GM12878 (cell line): ENCODE measurements around the gene IGF2BP2. TPM values are rescaled to one million over a fixed set of nuclear protein-coding genes. Genes with fewer than 3 reads are reported as not detected.

Source experiments
- ATAC-seq: fragments of 200-7000 bp; cut with Tn5 transposase; 3 replicates; pipeline ENCODE4 v1.9.1; 2020; ENCODE audit warnings: mild to moderate bottlenecking, moderate library complexity
- BruUV-seq: library from RNA; stranded (reverse); fragments of 400-500 nt; replicated peaks from 2 replicates; lab custom pipeline; 2021; lab: Mats Ljungman, UMichigan
- CTCF ChIA-PET: fragments of 300-600 bp; sonication (Branson Sonifier 250); formaldehyde crosslinking; extraction: SDS; loops from one replicate; lab custom pipeline; 2021; ENCODE audit warnings: inconsistent platforms; lab: Yijun Ruan, JAX
- POLR2A ChIA-PET: fragments of 350-600 bp; formaldehyde crosslinking; extraction: SDS; loops from one replicate; lab custom pipeline; 2021; ENCODE audit warnings: inconsistent platforms; lab: Charles Lee
- RAD21 ChIA-PET: fragments of 300-600 bp; sonication (Branson Sonifier 250); formaldehyde crosslinking; loops from one replicate; lab custom pipeline; 2023; ENCODE audit warnings: antibody characterized with exemption; ENCODE audit not compliant: unreplicated experiment; lab: Charles Lee
- SMC1A ChIA-PET: fragments of 300-600 bp; sonication (Branson Sonifier 250); formaldehyde crosslinking; loops from one replicate; lab custom pipeline; 2023; ENCODE audit not compliant: unreplicated experiment, uncharacterized antibody; lab: Charles Lee
- DNase-seq: peaks from one replicate; pipeline ENCODE4 v3.0.0-alpha.2; 2011; ENCODE audit warnings: low read depth, low spot score
- FAIRE-seq: peaks from 3 replicates; lab custom pipeline; 2011; peaks lifted over from hg19 to GRCh38; lab: Jason Lieb, UNC
- H2AFZ ChIP-seq: 2 replicates; pipeline ENCODE4 v1.6.0; 2011; ENCODE audit warnings: low read depth, low read length, control low read depth; ENCODE audit not compliant: control insufficient read depth
- H3K27ac ChIP-seq: 2 replicates; pipeline ENCODE4 v1.5.1; 2011; ENCODE audit warnings: control low read depth; ENCODE audit not compliant: control insufficient read depth, insufficient read depth
- H3K27me3 ChIP-seq, 2 experiments: replicated peaks in 1 of 2; 2 replicates each; pipeline versions ENCODE4 v1.6.0 to v1.6.1; 2011; ENCODE audit warnings: low read length in 1 of 2; ENCODE audit not compliant: control insufficient read depth in 2 of 2, insufficient read depth in 2 of 2
- H3K36me3 ChIP-seq, 2 experiments: 2 replicates each; pipeline ENCODE4 v1.5.1; 2011; ENCODE audit warnings: low read length in 1 of 2; ENCODE audit not compliant: control insufficient read depth in 2 of 2, insufficient read depth in 2 of 2
- H3K4me1 ChIP-seq: 2 replicates; pipeline ENCODE4 v1.6.1; 2011; ENCODE audit warnings: mild to moderate bottlenecking, low read length, moderate library complexity, mixed read lengths; ENCODE audit not compliant: control insufficient read depth, insufficient read depth
- H3K4me2 ChIP-seq: 2 replicates; pipeline ENCODE4 v1.6.0; 2011; ENCODE audit warnings: control low read depth; ENCODE audit not compliant: control insufficient read depth, insufficient read depth
- H3K4me3 ChIP-seq: fragments of 200-600 bp; sonication (generic); 2 replicates; pipeline ENCODE4 v1.5.1; 2016
- H3K79me2 ChIP-seq: 2 replicates; pipeline ENCODE4 v1.6.0; 2011; ENCODE audit warnings: low read length; ENCODE audit not compliant: control insufficient read depth, insufficient read depth
- H3K9ac ChIP-seq: 2 replicates; pipeline ENCODE4 v1.8.0; 2011; ENCODE audit warnings: low read length, control low read depth, mixed read lengths; ENCODE audit not compliant: control insufficient read depth, insufficient read depth
- H3K9me3 ChIP-seq: replicated peaks from 3 replicates; pipeline ENCODE4 v1.5.1; 2011; ENCODE audit warnings: mild to moderate bottlenecking, low read length; ENCODE audit not compliant: control insufficient read depth, insufficient read depth
- H4K20me1 ChIP-seq: 2 replicates; pipeline ENCODE4 v1.6.0; 2011; ENCODE audit not compliant: control insufficient read depth, insufficient read depth
- BACH1 ChIP-seq: fragments of 450-650 bp; IDR thresholded peaks from 2 replicates; pipeline ENCODE4 v1.6.1; 2017; ENCODE audit warnings: mild to moderate bottlenecking, borderline replicate concordance
- BHLHE40 ChIP-seq, 2 experiments: fragments of 450-650 bp in 1 of 2; IDR thresholded peaks; 2 replicates each; pipeline ENCODE4 v1.6.1; 2011 to 2017; ENCODE audit warnings: low read depth in 2 of 2, borderline replicate concordance in 1 of 2, improper control_type of control experiment in 1 of 2, low read length in 1 of 2, mild to moderate bottlenecking in 1 of 2
- CBFB ChIP-seq: IDR thresholded peaks from 2 replicates; pipeline ENCODE4 v1.6.1; 2016; ENCODE audit warnings: antibody characterized with exemption, low read depth
- RUNX3 ChIP-seq: IDR thresholded peaks from 2 replicates; pipeline ENCODE4 v1.6.1; 2012; ENCODE audit warnings: low read length, inconsistent platforms
- WGBS: methylation state at CpG from one replicate; pipeline ENCODE4 v1.1.6; 2016; ENCODE audit warnings: low lambda C conversion rate; ENCODE audit not compliant: insufficient replicate concordance, insufficient coverage; ENCODE audit errors: missing lambda C conversion rate; 5-methylcytosine and 5-hydroxymethylcytosine counted together
- in situ Hi-C: fragments of 300-500 bp; cut with MboI; formaldehyde crosslinking; loops from 9 replicates; pipeline ENCODE4 v1.14.3; 2018; ENCODE audit warnings: mixed read lengths
- intact Hi-C: fragments of 100-400 bp; cut with micrococcal nuclease; formaldehyde crosslinking; loops from one replicate; pipeline ENCODE4 v1.14.2; 2022; ENCODE audit not compliant: unreplicated experiment
- polyA plus RNA-seq, 11 experiments: library from polyadenylated mRNA; depleted of rRNA in 4 of 11; unstranded in 6 of 11; stranded (reverse) in 5 of 11; fragments of >200 nt; fragmentation: Nextera tagmentation in 4 of 11; fragmentation: Illumina TruSeq in 1 of 11; extraction: Ambion mirVana in 4 of 11; extraction: Trizol in 1 of 11; gene quantifications; 1 replicate in 1 of 11; 2 replicates in 10 of 11; pipeline versions ENCODE4 v1.2.1 to v1.2.3, GENCODE V29; 2011 to 2016; ENCODE audit warnings: inconsistent platforms in 2 of 11, missing spikeins in 2 of 11, low read depth in 1 of 11
- total RNA-seq, 4 experiments: library from RNA; depleted of rRNA in 3 of 4; stranded (reverse); fragments of >200 nt in 3 of 4; fragmentation: Illumina TruSeq in 1 of 4; extraction: Trizol in 1 of 4; gene quantifications; 2 replicates each; pipeline versions ENCODE4 v1.2.1 to v1.2.3, GENCODE V29; 2013 to 2021
- TF ChIP-seq, protein P1 (sequence below): fragments of 450-650 bp; IDR thresholded peaks from 2 replicates; pipeline ENCODE4 v1.6.1; 2017; ENCODE audit warnings: mild to moderate bottlenecking, moderate library complexity

The IGF2BP2 gene
- total and polyA plus RNA-seq, 10 of the 15 experiments (the other 5 are each of a cell fraction or from before 2014, with no cell fraction given): 0.25 to 0.72 TPM; not detected in 8

DNA sequence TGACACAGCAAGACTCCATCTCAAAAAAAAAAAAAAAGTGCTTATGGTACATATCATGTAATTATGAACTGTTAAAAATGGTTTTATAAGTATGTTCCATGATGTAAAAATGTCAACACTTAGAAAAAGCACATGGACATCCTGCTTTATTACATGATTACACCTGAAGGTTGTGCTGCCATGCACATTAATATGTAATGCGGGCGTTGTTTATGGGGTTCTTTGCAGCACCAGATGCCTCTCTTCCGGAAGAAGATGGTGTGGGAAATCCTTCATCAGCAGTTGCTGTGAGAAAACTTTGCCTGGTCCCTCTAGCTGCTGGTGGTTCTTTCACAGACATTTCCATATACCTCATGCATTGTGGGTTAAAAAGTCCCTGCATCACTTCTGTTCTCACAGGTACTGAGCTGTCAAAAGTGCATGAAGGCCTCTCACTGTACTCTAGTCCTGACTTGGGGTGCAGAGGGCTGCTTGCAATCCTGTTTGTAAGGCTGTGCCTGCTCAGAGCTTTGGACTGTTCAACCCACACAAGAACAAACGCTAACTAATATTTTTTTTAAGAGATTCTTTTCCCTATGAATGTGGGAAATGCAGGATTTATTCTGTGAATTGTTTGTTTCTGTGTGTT lies 195.2 kb downstream of the IGF2BP2 start:
- DNase-seq: peak; percentile 24
- TF ChIP-seq CBFB: 0 out of 2 replicates have a peak, but pooled peaks have one; percentile 24
- no peak for TF ChIP-seq BACH1
- TF ChIP-seq, protein P1, sequence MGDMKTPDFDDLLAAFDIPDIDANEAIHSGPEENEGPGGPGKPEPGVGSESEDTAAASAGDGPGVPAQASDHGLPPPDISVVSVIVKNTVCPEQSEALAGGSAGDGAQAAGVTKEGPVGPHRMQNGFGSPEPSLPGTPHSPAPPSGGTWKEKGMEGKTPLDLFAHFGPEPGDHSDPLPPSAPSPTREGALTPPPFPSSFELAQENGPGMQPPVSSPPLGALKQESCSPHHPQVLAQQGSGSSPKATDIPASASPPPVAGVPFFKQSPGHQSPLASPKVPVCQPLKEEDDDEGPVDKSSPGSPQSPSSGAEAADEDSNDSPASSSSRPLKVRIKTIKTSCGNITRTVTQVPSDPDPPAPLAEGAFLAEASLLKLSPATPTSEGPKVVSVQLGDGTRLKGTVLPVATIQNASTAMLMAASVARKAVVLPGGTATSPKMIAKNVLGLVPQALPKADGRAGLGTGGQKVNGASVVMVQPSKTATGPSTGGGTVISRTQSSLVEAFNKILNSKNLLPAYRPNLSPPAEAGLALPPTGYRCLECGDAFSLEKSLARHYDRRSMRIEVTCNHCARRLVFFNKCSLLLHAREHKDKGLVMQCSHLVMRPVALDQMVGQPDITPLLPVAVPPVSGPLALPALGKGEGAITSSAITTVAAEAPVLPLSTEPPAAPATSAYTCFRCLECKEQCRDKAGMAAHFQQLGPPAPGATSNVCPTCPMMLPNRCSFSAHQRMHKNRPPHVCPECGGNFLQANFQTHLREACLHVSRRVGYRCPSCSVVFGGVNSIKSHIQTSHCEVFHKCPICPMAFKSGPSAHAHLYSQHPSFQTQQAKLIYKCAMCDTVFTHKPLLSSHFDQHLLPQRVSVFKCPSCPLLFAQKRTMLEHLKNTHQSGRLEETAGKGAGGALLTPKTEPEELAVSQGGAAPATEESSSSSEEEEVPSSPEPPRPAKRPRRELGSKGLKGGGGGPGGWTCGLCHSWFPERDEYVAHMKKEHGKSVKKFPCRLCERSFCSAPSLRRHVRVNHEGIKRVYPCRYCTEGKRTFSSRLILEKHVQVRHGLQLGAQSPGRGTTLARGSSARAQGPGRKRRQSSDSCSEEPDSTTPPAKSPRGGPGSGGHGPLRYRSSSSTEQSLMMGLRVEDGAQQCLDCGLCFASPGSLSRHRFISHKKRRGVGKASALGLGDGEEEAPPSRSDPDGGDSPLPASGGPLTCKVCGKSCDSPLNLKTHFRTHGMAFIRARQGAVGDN: 0 out of 2 replicates have a peak, but pooled peaks have one; percentile 44
- peak; percentile 59; the same call in 1 of the 2 replicates for TF ChIP-seq RUNX3
- no peak for TF ChIP-seq BHLHE40 (IDR thresholded peaks at IDR 0.05; ENCODE audit: borderline replicate concordance in 1 of 2, low read depth in 2 of 2, low read length in 1 of 2)
- TF ChIP-seq, all 136 proteins: peak for 3
- SMC1A ChIA-PET: interaction anchor here (0.6 to 1.0 kb wide), 2 partner anchors 54 to 906 kb away, joined by 3 to 4 read pairs; no protein-coding TSS in a partner anchor
- H3K79me2 ChIP-seq: no peaks in the 10 kb centered on the region
- intact Hi-C loops: no loop called here
- no peaks in the 10 kb centered on the region for H3K4me1 ChIP-seq
- H3K36me3 ChIP-seq: peaks cover 1 to 24% of the 10 kb centered on the region in 2 experiments; a peak in 3 of 4 replicates
- no TSS peak for BruUV-seq
- POLR2A ChIA-PET: no interaction called here
- no peaks in the 10 kb centered on the region for H3K27me3 ChIP-seq
- FAIRE-seq (peak; percentile 71), ATAC-seq (peak; percentile 61)
- no peak overlapping the region for H3K4me2 ChIP-seq
- H2AFZ ChIP-seq: no peak overlapping the region
- RAD21 ChIA-PET: no interaction called here
- H3K27ac ChIP-seq: no peak overlapping the region; the same call in 1 of the 2 replicates
- 98% methylated on average over 4 of the region's 4 CpGs for WGBS
- CTCF ChIA-PET: interaction anchor here (1.4 to 1.6 kb wide), 2 partner anchors 22 to 31 kb away, joined by 3 to 5 read pairs; no protein-coding TSS in a partner anchor
- no peak overlapping the region for H3K9ac ChIP-seq
- H3K4me3 ChIP-seq: no peak overlapping the region
- no peaks in the 10 kb centered on the region for H4K20me1 ChIP-seq
- in situ Hi-C loops: no loop called here
- H3K9me3 ChIP-seq: no peaks in the 10 kb centered on the region
